Kidney (tissue), 14 donors: ENCODE measurements around the gene FER. TPM values are rescaled to one million over a fixed set of nuclear protein-coding genes. Genes with fewer than 3 reads are reported as not detected.

Source experiments
- DNase-seq, 5 donors: peaks; one replicate each; pipeline ENCODE4 v3.0.0-alpha.2; 2013 to 2020
- FAIRE-seq: peaks from 2 replicates; lab custom pipeline; 2012; peaks lifted over from hg19 to GRCh38; lab: Jason Lieb, UNC
- H3K27ac ChIP-seq, 2 donors: one replicate each; pipeline ENCODE4 v1.7.0; 2013; ENCODE audit warnings: low read depth in 2 of 2, low read length in 2 of 2, inconsistent platforms in 1 of 2
- H3K27me3 ChIP-seq: one replicate; pipeline ENCODE4 v1.7.1; 2013; ENCODE audit warnings: low read length, inconsistent platforms; ENCODE audit not compliant: control insufficient read depth, insufficient read depth
- H3K36me3 ChIP-seq, 3 donors: one replicate each; pipeline versions ENCODE4 v1.7.0 to v1.7.1; 2013; ENCODE audit warnings: low read length in 3 of 3, control low read depth in 1 of 3, inconsistent platforms in 1 of 3; ENCODE audit not compliant: insufficient read depth in 3 of 3, control insufficient read depth in 2 of 3
- H3K4me1 ChIP-seq, 3 donors: one replicate each; pipeline versions ENCODE4 v1.7.0 to v1.7.1; 2013; ENCODE audit warnings: low read length in 3 of 3, inconsistent platforms in 1 of 3, low read depth in 1 of 3; ENCODE audit not compliant: control insufficient read depth in 2 of 3, insufficient read depth in 2 of 3
- H3K4me3 ChIP-seq, 3 donors: one replicate each; pipeline versions ENCODE4 v1.7.0 to v1.8.1; 2013; ENCODE audit warnings: low read length in 3 of 3, control low read depth in 1 of 3, inconsistent platforms in 1 of 3
- H3K9ac ChIP-seq, 3 donors: one replicate each; pipeline versions ENCODE4 v1.7.0 to v1.7.1; 2013; ENCODE audit warnings: low read length in 3 of 3, control low read depth in 1 of 3, inconsistent platforms in 1 of 3
- H3K9me3 ChIP-seq, 3 donors: one replicate each; pipeline versions ENCODE4 v1.7.0 to v1.7.1; 2013; ENCODE audit warnings: low read length in 3 of 3, control low read depth in 1 of 3, inconsistent platforms in 1 of 3; ENCODE audit not compliant: control insufficient read depth in 2 of 3, insufficient read depth in 1 of 3
- intact Hi-C: fragments of 100-400 bp; cut with DNase I; formaldehyde crosslinking; loops from one replicate; pipeline ENCODE4 v1.11.1; 2022
- polyA plus RNA-seq: library from polyadenylated mRNA; stranded (reverse); fragments of 350-450 nt; fragmentation: Illumina TruSeq; extraction: RNeasy Lipid Tissue Mini Kit (QIAGEN cat#74804); gene quantifications from one replicate; pipeline ENCODE4 v1.2.3, GENCODE V29; 2014; ENCODE audit warnings: low read depth, low replicate concordance; ENCODE audit not compliant: insufficient read depth
- total RNA-seq: library from RNA; stranded (reverse); fragmentation: NEBNext Ultra II Directional; extraction: Animal tissue kit (Norgen Biotek cat#: 25700); gene quantifications from one replicate; pipeline ENCODE4 v1.2.1, GENCODE V29; 2021
- TF ChIP-seq, protein P1 (sequence below): IDR thresholded peaks from 3 replicates; pipeline ENCODE4 v1.5.1; 2012; ENCODE audit warnings: mild to moderate bottlenecking, moderate library complexity, borderline replicate concordance; ENCODE audit not compliant: insufficient read depth; ENCODE audit errors: extremely low read depth
- donor health status: control.
- donor health status: control.
- donor health status: control.
- donor health status: control.
- donor health status: control.
- donor health status: DM: yes; HTN: yes; CAD: no.
- donor health status: Normal renal cell carcinoma (clear cell type).

FER gene
- total and polyA plus RNA-seq, 2 donors from 2014 or later: 2.1 to 38.2 TPM

DNA sequence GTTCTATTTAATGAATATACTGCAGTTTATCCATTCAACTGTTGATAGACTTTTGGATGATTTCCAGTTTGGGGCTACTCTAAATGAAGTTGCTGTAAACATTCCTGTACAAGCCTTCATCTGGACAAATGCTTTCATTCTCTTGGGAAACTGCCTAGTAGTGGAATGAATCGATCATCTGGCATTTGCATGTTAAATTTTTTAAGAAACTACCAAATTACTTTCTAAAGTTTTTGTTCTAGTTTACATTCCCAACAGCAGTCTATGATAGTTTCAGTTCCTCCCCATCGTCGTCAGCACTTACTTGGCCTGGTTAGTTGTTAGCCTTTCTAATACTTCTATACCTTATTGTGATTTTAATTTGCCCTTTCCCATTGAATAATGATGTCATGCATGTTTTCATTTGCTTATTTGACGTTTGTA is 306.3 kb downstream of the FER start:
- Histone ChIP-seq H3K9ac (no peak overlapping the region), H3K36me3 (peaks cover 0 to 3% (median 0%) of the 10 kb centered on the region in 3 donors), H3K27ac (no peak overlapping the region), H3K27me3 (no peaks in the 10 kb centered on the region), H3K4me1 (no peaks in the 10 kb centered on the region), H3K4me3 (no peak overlapping the region), H3K9me3 (no peaks in the 10 kb centered on the region)
- FAIRE-seq (no peak), DNase-seq (no peak)
- intact Hi-C loops: no loop called here
- TF ChIP-seq, protein P1, sequence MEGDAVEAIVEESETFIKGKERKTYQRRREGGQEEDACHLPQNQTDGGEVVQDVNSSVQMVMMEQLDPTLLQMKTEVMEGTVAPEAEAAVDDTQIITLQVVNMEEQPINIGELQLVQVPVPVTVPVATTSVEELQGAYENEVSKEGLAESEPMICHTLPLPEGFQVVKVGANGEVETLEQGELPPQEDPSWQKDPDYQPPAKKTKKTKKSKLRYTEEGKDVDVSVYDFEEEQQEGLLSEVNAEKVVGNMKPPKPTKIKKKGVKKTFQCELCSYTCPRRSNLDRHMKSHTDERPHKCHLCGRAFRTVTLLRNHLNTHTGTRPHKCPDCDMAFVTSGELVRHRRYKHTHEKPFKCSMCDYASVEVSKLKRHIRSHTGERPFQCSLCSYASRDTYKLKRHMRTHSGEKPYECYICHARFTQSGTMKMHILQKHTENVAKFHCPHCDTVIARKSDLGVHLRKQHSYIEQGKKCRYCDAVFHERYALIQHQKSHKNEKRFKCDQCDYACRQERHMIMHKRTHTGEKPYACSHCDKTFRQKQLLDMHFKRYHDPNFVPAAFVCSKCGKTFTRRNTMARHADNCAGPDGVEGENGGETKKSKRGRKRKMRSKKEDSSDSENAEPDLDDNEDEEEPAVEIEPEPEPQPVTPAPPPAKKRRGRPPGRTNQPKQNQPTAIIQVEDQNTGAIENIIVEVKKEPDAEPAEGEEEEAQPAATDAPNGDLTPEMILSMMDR: no peak

DNA sequence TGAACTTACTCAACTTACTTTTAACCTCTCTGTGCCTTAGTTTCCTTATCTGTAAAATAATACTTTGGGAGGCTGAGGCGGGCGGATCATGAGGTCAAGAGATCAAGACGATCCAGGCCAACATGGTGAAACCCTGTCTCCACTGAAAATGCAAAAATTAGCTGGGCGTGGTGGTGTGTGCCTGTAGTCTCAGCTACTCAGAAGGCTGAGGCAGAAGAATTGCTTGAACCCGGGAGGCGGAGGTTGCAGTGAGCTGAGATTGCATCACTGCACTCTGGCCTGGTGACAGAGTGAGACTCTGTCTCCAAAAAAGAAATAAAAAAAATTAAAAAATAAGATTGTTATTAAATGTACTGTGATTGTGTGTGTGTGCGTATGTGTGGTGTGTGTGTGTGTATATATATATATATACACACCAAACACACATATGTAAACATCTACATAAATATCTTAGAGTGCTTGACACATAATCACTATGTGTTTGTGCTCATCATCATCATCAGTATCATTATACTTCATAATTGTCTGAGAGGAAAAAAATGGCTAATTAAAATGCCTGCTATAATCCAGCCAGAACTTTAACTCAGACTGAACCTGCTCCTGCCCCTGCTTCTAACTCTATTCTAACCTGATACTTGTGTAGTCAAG is 312.8 kb downstream of the FER start:
- FAIRE-seq (no peak), DNase-seq (no peak)
- Histone ChIP-seq H3K27ac (no peak overlapping the region), H3K9ac (no peak overlapping the region), H3K4me1 (no peaks in the 10 kb centered on the region), H3K4me3 (no peak overlapping the region), H3K27me3 (no peaks in the 10 kb centered on the region), H3K9me3 (no peaks in the 10 kb centered on the region), H3K36me3 (no peaks in the 10 kb centered on the region)
- TF ChIP-seq, protein P1: no peak
- intact Hi-C loops: no loop called here

GRCh38 chr5:109062664-109063063 is 315.0 kb downstream of the FER start:
- Histone ChIP-seq H3K9me3 (no peaks in the 10 kb centered on the region), H3K36me3 (no peaks in the 10 kb centered on the region), H3K4me1 (no peaks in the 10 kb centered on the region), H3K27ac (no peak overlapping the region), H3K27me3 (no peaks in the 10 kb centered on the region), H3K4me3 (no peak overlapping the region), H3K9ac (no peak overlapping the region)
- no peak for DNase-seq
- FAIRE-seq: no peak
- intact Hi-C loops: no loop called here
- TF ChIP-seq, protein P1: no peak

GRCh38 chr5:109063223-109063622 is 315.5 kb downstream of the FER start:
- Histone ChIP-seq H3K9me3 (no peaks in the 10 kb centered on the region), H3K4me1 (no peaks in the 10 kb centered on the region), H3K9ac (no peak overlapping the region), H3K4me3 (no peak overlapping the region), H3K27me3 (no peaks in the 10 kb centered on the region), H3K27ac (no peak overlapping the region), H3K36me3 (no peaks in the 10 kb centered on the region)
- DNase-seq (no peak), FAIRE-seq (no peak)
- intact Hi-C loops: no loop called here
- TF ChIP-seq, protein P1: no peak
